Activated T-helper 1 cell treated with anti-CD3 and anti-CD28 coated beads, Interleukin-12 subunit alpha, Interleukin-12 subunit beta, Interleukin-2, Interleukin-4 antibody, amounts not matched to agents 30 ng/mL and 10 ng/mL and 1 ng/mL, durations not matched to agents 14 hours and 24 hours and 36 hours (primary cell): ENCODE results near the gene NPIPA1. TPM values are rescaled to one million over a fixed set of nuclear protein-coding genes. Genes with fewer than 3 reads are reported as not detected.
"Not testable (repeated sequence)": the region's sequence is repeated elsewhere in the genome, so short reads cannot be mapped to it uniquely, and the experiment has no call there.

ENCODE experiments used
- DNase-seq: peaks from one replicate; pipeline ENCODE4 v3.0.0; 2021; ENCODE audit warnings: low spot score
- H3K27ac Mint-ChIP-seq: one replicate; pipeline ENCODE4 v1.8.0; 2021; ENCODE audit warnings: mild to moderate bottlenecking, mixed read lengths
- H3K27me3 Mint-ChIP-seq: one replicate; pipeline ENCODE4 v1.8.0; 2022; ENCODE audit warnings: mild to moderate bottlenecking, moderate library complexity, mixed read lengths; ENCODE audit not compliant: insufficient read depth
- H3K36me3 Mint-ChIP-seq: one replicate; pipeline ENCODE4 v1.8.0; 2021; ENCODE audit warnings: low read depth, mixed read lengths
- H3K4me1 Mint-ChIP-seq: one replicate; pipeline ENCODE4 v1.8.0; 2021; ENCODE audit warnings: low read depth, mixed read lengths
- H3K4me3 Mint-ChIP-seq: one replicate; pipeline ENCODE4 v1.8.0; 2021; ENCODE audit warnings: mild to moderate bottlenecking, moderate library complexity, mixed read lengths
- H3K9me3 Mint-ChIP-seq: one replicate; pipeline ENCODE4 v1.8.0; 2021; ENCODE audit warnings: mixed read lengths
- intact Hi-C: fragments of 100-400 bp; cut with micrococcal nuclease; formaldehyde crosslinking; loops from one replicate; pipeline ENCODE4 v1.15.1; 2024
- total RNA-seq: library from RNA; stranded (reverse); gene quantifications from 2 replicates; pipeline ENCODE4 v1.2.3, GENCODE V29; 2022

The NPIPA1 gene
- total RNA-seq, 1 donor from 2014 or later = 105 TPM

DNA sequence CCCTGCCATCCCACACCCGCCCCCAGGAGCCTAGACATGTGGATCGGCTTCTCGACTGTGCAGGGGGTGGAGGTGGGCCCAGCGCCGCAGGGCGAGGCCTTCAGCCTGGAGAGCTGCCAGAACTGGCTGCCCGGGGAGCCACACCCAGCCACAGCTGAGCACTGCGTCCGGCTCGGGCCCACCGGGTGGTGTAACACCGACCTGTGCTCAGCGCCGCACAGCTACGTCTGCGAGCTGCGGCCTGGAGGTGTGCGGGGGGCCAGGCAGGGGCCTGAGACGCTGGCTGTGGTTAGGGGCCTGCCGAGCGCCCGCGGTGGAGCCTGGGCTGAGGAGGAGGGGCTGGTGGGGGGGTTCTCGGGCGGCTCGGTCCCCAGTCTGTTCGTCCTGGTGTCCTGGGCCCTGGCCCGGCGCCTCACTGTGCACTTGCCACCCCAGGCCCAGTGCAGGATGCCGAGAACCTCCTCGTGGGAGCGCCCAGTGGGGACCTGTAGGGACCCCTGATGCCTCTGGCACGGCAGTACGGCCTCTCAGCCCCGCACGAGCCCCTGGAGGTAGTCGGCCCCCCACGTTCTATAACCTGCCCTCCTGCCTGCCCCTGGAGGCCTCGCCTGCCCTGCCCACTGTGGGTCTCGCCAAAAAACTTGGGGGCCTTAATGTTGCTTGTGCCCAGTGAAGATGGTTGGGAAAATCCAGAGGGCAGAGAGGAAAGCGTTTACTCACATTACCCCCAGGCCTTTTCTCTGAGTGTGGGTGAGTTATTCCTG, 17.2 kb upstream of the NPIPA1 start:
- H3K27ac Mint-ChIP-seq, H3K36me3 Mint-ChIP-seq, H3K9me3 Mint-ChIP-seq, H3K27me3 Mint-ChIP-seq, DNase-seq, H3K4me3 Mint-ChIP-seq, H3K4me1 Mint-ChIP-seq, intact Hi-C loops: not testable (repeated sequence)

DNA sequence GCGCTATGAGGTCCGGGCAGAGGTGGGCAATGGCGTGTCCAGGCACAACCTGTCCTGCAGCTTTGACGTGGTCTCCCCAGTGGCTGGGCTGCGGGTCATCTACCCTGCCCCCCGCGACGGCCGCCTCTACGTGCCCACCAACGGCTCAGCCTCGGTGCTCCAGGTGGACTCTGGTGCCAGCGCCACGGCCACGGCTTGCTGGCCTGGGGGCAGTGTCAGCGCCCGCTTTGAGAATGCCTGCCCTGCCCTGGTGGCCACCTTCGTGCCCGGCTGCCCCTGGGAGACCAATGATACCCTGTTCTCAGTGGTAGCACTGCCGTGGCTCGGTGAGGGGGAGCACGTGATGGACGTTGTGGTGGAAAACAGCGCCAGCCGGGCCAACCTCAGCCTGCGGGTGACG, 15.0 kb upstream of the NPIPA1 start:
- H3K36me3 Mint-ChIP-seq, H3K4me3 Mint-ChIP-seq, DNase-seq, intact Hi-C loops, H3K4me1 Mint-ChIP-seq, H3K27me3 Mint-ChIP-seq, H3K9me3 Mint-ChIP-seq, H3K27ac Mint-ChIP-seq: not testable (repeated sequence)

DNA sequence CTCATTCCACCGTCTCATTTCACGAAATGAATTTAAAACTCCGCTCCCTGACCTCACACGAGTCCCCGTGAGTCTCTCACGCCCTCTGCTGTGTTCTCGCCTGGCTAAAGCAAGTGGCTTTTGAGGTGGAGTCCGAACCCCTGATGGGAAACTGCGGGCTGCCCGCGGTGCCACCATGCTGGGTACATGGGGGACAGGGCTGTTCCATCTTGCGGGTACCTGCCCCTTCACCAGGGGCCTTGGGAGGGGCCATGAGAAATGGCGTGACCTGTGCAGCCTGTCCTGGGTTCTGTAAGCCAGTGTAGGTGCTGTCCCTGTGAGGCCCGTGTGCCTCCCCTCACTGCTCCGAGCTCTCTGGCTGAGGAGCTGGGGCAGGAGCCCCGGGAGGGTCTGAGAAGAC, 14.3 kb upstream of the NPIPA1 start:
- H3K4me3 Mint-ChIP-seq, H3K9me3 Mint-ChIP-seq, intact Hi-C loops, H3K27ac Mint-ChIP-seq, H3K36me3 Mint-ChIP-seq, DNase-seq, H3K27me3 Mint-ChIP-seq, H3K4me1 Mint-ChIP-seq: not testable (repeated sequence)

DNA sequence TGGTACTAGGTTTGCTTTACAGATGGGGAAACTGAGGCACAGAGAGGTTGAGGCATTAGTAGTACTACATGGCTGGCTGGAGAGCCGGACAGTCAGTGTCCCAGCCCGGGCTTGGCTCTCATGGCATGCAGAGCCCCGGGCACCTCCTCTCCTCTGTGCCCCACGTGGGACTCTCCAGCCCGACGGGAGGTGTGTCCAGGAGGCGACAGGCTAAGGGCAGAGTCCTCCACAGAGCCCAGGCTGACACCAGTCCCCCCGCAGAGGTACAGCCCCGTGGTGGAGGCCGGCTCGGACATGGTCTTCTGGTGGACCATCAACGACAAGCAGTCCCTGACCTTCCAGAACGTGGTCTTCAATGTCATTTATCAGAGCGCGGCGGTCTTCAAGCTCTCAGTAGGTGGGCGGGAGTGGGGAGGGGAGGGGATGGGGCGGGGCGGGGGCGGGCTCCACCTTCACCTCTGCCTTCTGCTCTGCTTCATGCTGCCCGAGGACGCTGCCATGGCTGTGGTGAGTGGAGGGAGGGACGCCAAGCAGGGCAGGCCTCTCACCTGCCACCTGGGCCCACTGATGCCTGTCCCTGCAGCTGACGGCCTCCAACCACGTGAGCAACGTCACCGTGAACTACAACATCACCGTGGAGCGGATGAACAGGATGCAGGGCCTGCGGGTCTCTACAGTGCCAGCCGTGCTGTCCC, 13.7 kb upstream of the NPIPA1 start:
- H3K4me3 Mint-ChIP-seq, DNase-seq: not testable (repeated sequence)

DNA sequence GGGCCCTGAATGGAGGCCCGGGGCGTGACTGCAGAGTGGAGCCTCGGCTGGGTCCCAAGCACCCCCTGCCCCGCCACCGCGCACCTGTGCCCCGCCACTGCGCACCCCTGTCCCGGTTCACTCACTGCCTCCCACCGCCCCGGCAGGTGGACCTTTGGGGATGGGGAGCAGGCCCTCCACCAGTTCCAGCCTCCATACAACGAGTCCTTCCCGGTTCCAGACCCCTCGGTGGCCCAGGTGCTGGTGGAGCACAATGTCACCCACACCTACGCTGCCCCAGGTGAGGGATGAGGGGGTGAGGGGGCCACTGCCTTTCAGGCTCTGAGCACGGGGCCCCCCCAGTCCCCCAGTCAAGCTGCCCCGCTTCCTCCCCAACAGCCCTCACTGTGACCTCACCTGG, 12.9 kb upstream of the NPIPA1 start:
- H3K4me1 Mint-ChIP-seq, H3K4me3 Mint-ChIP-seq, DNase-seq, intact Hi-C loops, H3K36me3 Mint-ChIP-seq, H3K27me3 Mint-ChIP-seq, H3K27ac Mint-ChIP-seq, H3K9me3 Mint-ChIP-seq: not testable (repeated sequence)

More for the DNA sequence above, 13.7 kb upstream of the NPIPA1 start:
- H3K27ac Mint-ChIP-seq, H3K9me3 Mint-ChIP-seq, H3K4me1 Mint-ChIP-seq, intact Hi-C loops, H3K27me3 Mint-ChIP-seq, H3K36me3 Mint-ChIP-seq: not testable (repeated sequence)

DNA sequence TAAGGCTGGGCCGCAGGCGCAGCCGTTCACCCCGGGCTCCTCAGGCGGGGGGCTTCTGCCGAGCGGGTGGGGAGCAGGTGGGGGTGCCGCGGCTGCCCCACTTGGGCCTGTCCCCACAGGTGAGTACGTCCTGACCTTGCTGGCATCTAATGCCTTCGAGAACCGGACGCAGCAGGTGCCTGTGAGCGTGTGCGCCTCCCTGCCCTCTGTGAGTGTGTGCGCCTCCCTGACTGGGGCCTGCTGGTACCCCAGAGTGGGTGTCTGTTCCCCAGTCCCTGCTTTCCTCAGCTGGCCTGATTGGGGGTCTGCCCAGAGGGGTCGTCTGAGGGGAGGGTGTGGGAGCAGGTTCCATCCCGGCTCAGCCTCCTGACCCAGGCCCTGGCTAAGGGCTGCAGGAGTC, 12.3 kb upstream of the NPIPA1 start:
- H3K36me3 Mint-ChIP-seq, H3K9me3 Mint-ChIP-seq, H3K27ac Mint-ChIP-seq, intact Hi-C loops, DNase-seq, H3K27me3 Mint-ChIP-seq, H3K4me1 Mint-ChIP-seq, H3K4me3 Mint-ChIP-seq: not testable (repeated sequence)

DNA sequence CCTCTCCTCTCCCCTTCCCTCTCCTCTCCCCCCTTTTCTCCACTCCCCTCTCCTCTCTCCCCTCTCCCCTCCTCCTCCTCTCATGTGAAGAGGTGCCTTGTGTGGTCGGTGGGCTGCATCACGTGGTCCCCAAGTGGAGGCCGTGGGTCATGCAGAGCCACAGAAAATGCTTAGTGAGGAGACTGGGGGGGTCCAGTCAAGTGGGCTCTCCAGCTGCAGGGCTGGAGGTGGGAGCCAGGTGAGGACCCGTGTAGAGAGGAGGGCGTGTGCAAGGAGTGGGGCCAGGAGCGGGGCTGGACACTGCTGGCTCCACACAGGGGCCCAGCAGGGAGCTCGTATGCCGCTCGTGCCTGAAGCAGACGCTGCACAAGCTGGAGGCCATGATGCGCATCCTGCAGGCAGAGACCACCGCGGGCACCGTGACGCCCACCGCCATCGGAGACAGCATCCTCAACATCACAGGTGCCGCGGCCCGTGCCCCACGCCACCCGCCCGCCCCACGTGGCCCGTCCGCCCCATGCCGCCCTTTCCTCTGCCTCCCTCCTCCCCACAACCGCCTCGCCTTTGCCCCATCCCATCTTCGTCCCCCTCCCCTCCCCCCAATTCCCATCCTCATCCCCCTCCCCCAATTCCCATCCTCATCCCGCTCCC, 9.1 kb upstream of the NPIPA1 start:
- H3K27ac Mint-ChIP-seq, H3K9me3 Mint-ChIP-seq, H3K36me3 Mint-ChIP-seq, H3K4me1 Mint-ChIP-seq, H3K27me3 Mint-ChIP-seq, DNase-seq, H3K4me3 Mint-ChIP-seq, intact Hi-C loops: not testable (repeated sequence)

DNA sequence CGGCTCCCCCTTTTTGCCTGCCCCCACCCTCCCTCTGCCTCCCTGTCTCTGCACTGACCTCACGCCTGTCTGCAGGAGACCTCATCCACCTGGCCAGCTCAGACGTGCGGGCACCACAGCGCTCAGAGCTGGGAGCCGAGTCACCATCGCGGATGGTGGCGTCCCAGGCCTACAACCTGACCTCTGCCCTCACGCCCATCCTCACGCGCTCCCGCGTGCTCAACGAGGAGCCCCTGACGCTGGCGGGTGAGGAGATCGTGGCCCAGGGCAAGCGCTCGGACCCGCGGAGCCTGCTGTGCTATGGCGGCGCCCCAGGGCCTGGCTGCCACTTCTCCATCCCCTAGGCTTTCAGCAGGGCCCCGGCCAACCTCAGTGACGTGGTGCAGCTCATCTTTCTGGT, 8.1 kb upstream of the NPIPA1 start:
- H3K9me3 Mint-ChIP-seq, H3K36me3 Mint-ChIP-seq, intact Hi-C loops: not testable (repeated sequence)

DNA sequence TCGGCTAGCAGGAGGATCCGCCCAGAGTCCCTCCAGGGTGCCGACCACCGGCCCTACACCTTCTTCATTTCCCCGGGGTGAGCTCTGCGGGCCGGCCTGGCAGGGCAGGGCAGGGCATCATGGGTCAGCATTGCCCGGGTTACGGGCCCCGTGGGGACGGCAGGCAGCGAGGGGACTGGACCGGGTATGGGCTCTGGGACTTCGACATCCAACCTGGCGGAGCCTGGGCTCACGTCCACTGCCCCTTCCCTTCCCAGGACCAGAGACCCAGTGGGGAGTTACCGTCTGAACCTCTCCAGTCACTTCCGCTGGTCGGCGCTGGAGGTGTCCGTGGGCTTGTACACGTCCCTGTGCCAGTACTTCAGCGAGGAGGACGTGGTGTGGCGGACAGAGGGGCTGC, 7.0 kb upstream of the NPIPA1 start:
- intact Hi-C loops, H3K27me3 Mint-ChIP-seq, H3K4me3 Mint-ChIP-seq, DNase-seq, H3K36me3 Mint-ChIP-seq, H3K9me3 Mint-ChIP-seq, H3K27ac Mint-ChIP-seq, H3K4me1 Mint-ChIP-seq: not testable (repeated sequence)

More for the DNA sequence above, 8.1 kb upstream of the NPIPA1 start:
- H3K27me3 Mint-ChIP-seq, H3K27ac Mint-ChIP-seq, H3K4me3 Mint-ChIP-seq, H3K4me1 Mint-ChIP-seq, DNase-seq: not testable (repeated sequence)

DNA sequence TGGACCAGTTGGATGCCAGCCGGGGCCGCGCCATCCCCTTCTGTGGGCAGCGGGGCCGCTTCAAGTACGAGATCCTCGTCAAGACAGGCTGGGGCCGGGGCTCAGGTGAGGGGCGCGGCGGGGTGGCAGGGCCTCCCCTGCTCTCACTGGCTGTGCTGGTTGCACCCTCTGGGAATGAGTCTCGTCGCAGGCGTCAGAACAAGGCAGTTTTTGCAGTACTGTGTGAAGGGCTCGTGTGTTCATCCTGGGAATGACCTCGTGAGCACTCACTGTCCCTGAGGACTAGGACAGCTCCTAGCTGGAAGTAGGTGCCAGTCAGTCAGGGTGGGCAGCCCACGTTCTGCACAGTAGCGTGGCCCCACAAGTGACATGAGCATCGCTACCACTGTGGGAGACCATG, 6.3 kb upstream of the NPIPA1 start:
- H3K9me3 Mint-ChIP-seq, H3K36me3 Mint-ChIP-seq, intact Hi-C loops, DNase-seq, H3K27me3 Mint-ChIP-seq, H3K4me3 Mint-ChIP-seq, H3K4me1 Mint-ChIP-seq, H3K27ac Mint-ChIP-seq: not testable (repeated sequence)

DNA sequence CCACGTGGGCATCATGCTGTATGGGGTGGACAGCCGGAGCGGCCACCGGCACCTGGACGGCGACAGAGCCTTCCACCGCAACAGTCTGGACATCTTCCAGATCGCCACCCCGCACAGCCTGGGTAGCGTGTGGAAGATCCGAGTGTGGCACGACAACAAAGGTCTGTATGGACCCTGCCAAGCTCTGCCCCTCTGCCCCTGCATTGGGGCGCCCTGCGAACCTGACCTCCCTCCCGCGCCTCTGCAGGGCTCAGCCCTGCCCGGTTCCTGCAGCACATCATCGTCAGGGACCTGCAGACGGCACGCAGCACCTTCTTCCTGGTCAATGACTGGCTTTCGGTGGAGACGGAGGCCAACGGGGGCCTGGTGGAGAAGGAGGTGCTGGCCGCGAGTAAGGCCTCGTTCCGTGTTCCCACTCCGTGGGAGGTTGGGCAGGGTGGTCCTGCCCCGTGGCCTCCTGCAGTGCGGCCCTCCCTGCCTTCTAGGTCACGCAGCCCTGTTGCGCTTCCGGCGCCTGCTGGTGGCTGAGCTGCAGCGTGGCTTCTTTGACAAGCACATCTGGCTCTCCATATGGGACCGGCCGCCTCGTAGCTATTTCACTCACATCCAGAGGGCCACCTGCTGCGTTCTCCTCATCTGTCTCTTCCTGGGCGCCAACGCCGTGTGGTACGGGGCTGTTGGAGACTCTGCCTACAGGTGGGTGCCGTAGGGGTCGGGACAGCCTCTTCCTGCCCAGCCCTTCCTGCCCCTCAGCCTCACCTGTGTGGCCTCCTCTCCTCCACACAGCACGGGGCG, 4.5 kb upstream of the NPIPA1 start:
- H3K4me3 Mint-ChIP-seq = not testable (repeated sequence)

DNA sequence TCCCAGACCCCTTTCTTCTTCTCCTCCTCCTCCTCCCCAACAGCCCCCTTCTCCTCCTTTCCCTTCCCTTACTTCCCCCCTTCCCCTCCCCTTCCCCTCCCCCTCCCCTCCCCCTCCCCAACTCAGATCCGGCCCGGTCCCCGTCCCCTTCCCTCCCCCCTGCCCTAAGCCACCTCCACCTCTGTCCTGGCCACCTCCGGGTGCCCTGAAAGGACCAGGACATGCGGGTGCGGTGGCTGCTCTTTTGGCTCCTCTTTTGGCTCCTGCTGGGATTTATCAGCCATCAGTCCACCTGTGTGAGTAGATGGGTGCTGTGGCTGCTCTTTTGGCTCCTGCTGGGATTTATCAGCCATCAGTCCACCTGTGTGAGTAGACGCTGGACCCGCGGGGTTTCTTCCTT, 751 bp downstream of the NPIPA1 start:
- H3K4me1 Mint-ChIP-seq, H3K36me3 Mint-ChIP-seq, H3K27me3 Mint-ChIP-seq, DNase-seq, H3K4me3 Mint-ChIP-seq, H3K9me3 Mint-ChIP-seq, H3K27ac Mint-ChIP-seq, intact Hi-C loops: not testable (repeated sequence)

More for the DNA sequence above, 4.5 kb upstream of the NPIPA1 start:
- H3K9me3 Mint-ChIP-seq, H3K36me3 Mint-ChIP-seq, DNase-seq, H3K4me1 Mint-ChIP-seq, intact Hi-C loops, H3K27ac Mint-ChIP-seq, H3K27me3 Mint-ChIP-seq: not testable (repeated sequence)

DNA sequence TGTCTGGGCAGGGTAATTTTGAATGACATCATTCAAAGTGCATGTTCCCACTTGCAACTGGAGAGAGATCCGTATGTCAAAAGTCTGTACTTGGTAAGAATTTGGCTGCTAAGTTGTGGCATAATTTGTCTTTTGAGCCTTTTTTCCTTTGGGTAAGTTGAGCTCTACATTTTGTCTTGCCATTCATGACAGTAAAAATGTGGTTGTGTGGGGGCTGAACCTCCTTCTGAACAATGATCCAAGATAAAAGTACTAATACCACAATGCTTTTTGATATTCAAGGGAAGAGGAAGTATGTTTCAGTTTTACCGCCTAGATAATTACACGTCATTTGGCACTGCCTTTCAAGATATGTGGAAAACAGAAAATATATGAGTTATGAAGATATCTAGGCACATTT, 5.4 kb downstream of the NPIPA1 start:
- DNase-seq, H3K36me3 Mint-ChIP-seq, H3K4me1 Mint-ChIP-seq, H3K27me3 Mint-ChIP-seq, H3K4me3 Mint-ChIP-seq, intact Hi-C loops, H3K9me3 Mint-ChIP-seq, H3K27ac Mint-ChIP-seq: not testable (repeated sequence)
